Measurements from ENCODE around the gene LHX3.

Gene LHX3

GRCh38 chr9:136231478-136232297 lies 26.8 kb upstream of the LHX3 start:
- no peak for TF ChIP-seq CTCF (IDR thresholded peaks at IDR 0.05; ENCODE audit: low read depth, low read length)
- H3K4me3 ChIP-seq (replicated peaks in 1 of 2; ENCODE audit: low read depth in 2 of 2, low read length in 2 of 2): no peak overlapping the region
- DNase-seq (ENCODE audit: low read depth in 2 of 2): no peak

- TF ChIP-seq CTCF (IDR thresholded peaks at IDR 0.05; ENCODE audit: low read depth, low read length): no peak
- DNase-seq (ENCODE audit: low read depth in 2 of 2): no peak
- no peak overlapping the region for H3K4me3 ChIP-seq (replicated peaks in 1 of 2; ENCODE audit: low read depth in 2 of 2, low read length in 2 of 2)
These were observed 25.8 kb upstream of the LHX3 start for GRCh38 chr9:136230773-136231172.

DNA sequence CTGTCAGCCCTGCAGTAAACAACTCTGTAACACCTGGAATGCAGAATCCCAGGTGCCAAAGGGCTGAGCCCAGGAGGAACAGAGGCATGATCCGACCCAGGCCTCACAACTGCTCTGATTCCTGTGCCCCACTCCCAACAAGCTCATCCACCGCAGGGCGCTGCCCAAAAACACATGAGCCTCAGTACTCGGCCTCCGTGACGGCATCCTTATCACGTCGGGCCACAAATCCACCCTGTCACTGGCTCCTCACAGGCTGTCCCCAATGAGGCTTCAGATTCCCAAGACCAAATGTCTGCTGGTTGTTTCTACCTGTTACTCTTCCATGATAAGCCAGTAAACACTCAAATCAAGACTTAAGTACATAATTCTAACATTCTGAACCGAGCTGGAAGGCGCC lies 25.4 kb upstream of the LHX3 start:
- no peak for TF ChIP-seq CTCF (IDR thresholded peaks at IDR 0.05; ENCODE audit: low read depth, low read length)
- no peak overlapping the region for H3K4me3 ChIP-seq (replicated peaks in 1 of 2; ENCODE audit: low read depth in 2 of 2, low read length in 2 of 2)
- DNase-seq (ENCODE audit: low read depth in 2 of 2): no peak

GRCh38 chr9:136229096-136230065 lies 24.5 kb upstream of the LHX3 start:
- no peak for TF ChIP-seq CTCF (IDR thresholded peaks at IDR 0.05; ENCODE audit: low read depth, low read length)
- DNase-seq (ENCODE audit: low read depth in 2 of 2): no peak

GRCh38 chr9:136228107-136228875 lies 23.4 kb upstream of the LHX3 start:
- DNase-seq (ENCODE audit: low read depth in 2 of 2): peak; percentile 29 to 75
- H3K4me3 ChIP-seq (replicated peaks in 1 of 2; ENCODE audit: low read depth in 2 of 2, low read length in 2 of 2): no peak overlapping the region
- TF ChIP-seq CTCF (IDR thresholded peaks at IDR 0.05; ENCODE audit: low read depth, low read length): no peak

More at GRCh38 chr9:136229096-136230065, 24.5 kb upstream of the LHX3 start:
- no peak overlapping the region for H3K4me3 ChIP-seq (replicated peaks in 1 of 2; ENCODE audit: low read depth in 2 of 2, low read length in 2 of 2)

GRCh38 chr9:136226680-136227407 lies 21.9 kb upstream of the LHX3 start:
- no peak overlapping the region for H3K4me3 ChIP-seq (replicated peaks in 1 of 2; ENCODE audit: low read depth in 2 of 2, low read length in 2 of 2)
- no peak for DNase-seq (ENCODE audit: low read depth in 2 of 2)
- TF ChIP-seq CTCF (IDR thresholded peaks at IDR 0.05; ENCODE audit: low read depth, low read length): no peak
